ENCODE measurements around the gene ONECUT3.

GRCh38 chr19:1813192-1814182 lies 60.2 kb downstream of the ONECUT3 start:
- no peak; the same call in 1 of the 2 replicates for TF ChIP-seq CTCF (conservative IDR thresholded peaks at IDR 0.05; ENCODE audit: low read length)
- no peak for TF ChIP-seq EZH2phosphoT487 (IDR thresholded peaks at IDR 0.05; ENCODE audit: borderline replicate concordance, low read depth, low read length)

Measured in OCI-LY7 (cell line).